ENCODE results near the gene BTRC. TPM values are rescaled to one million over a fixed set of nuclear protein-coding genes. Genes with fewer than 3 reads are reported as not detected.
A peak's percentile ranks its signal among the peaks of the same experiment; 100 is the strongest.

The BTRC gene
- total RNA-seq, 2 experiments from 2014 or later: 14.3 to 14.8 TPM

DNA sequence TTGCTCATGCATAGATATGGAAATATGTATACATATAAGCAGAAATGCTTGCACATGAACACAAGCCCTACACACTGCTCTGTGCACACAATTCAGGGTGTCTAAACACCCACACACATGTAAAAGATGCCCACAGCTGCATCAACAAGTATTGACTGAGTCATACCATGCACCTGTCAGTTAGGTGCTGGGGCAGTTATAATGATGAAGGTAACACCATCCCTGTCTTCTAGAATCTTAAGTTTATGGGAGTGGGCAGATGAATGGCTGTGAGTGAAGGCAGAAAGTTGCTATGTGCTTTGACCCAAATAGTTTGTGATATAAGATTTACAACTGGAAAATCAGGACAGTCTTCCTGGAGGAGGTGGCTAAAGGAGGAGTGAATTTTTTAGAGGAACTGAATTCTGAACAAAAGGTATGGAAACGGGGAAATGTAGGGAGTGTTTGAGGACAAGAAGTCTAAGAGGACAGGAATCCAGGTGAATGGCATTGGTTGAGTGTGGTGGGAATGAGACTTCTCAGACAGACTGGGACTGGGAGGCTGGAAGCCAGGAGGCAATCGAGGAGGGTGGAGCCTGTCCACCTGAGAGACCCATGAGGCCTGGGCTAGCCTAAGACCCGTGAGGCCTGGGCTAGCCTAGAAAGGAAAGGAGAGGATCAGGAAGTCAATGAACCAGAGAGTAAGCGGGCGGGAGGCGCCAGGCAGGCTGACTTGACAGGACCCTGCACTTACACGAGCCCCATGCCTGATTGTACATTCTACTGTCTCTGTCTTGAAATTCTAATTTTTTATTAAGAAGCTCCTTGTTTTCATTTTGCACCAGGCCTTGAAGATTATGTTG is 213.4 kb downstream of the BTRC start:
- no peaks in the 10 kb centered on the region for H3K36me3 Mint-ChIP-seq (ENCODE audit: low read depth)
- H3K27ac Mint-ChIP-seq: no peak overlapping the region
- no peak overlapping the region for H3K4me3 Mint-ChIP-seq
- peaks cover 18% of the 10 kb centered on the region for H3K4me1 Mint-ChIP-seq
- H3K9me3 Mint-ChIP-seq: no peaks in the 10 kb centered on the region
- H3K27me3 Mint-ChIP-seq: peaks cover 53% of the 10 kb centered on the region
- no peak for DNase-seq
- ChIA-PET CTCF (interaction anchor here (1.0 to 1.4 kb wide), 3 partner anchors 9 to 214 kb away, joined by 3 to 5 read pairs (median 3); no protein-coding TSS in a partner anchor), POLR2A (no interaction called here)

DNA sequence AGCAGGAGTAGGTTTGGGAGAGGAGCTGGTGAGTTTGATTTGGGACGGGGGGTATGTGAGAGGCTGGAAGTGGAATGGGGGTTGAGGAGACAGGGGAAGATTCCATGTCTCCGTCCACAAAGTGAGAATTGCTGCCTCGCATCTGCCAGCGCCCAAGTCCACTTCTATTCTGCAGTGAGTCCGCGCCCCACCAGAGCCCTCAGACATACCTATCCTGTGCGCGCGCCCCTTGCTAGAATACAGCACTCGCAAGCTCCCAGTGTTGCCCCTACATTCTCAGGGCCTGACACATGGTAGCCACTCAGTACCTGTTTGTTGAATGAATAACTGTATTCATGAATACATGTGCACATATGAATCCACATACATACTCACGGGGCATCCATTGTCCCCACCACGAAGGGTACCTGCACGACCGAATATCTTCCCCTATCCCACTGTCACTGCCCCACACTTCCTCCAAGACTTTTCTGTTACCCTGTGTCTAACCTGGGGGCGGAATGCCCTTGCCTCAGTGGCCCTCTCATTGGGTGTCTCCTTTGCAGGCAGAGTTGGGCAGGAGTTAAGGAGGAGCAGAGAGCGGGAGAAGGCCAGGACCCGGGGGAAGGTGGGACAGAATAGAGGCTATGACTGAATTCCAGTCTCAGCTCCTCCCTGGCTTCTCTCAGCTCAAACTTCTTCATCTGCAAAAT is 214.2 kb downstream of the BTRC start:
- ChIA-PET CTCF (interaction anchor here (1.0 to 1.4 kb wide), 3 partner anchors 8 to 213 kb away, joined by 3 to 5 read pairs (median 3); no protein-coding TSS in a partner anchor), POLR2A (no interaction called here)
- peaks cover 18% of the 10 kb centered on the region for H3K4me1 Mint-ChIP-seq
- no peaks in the 10 kb centered on the region for H3K36me3 Mint-ChIP-seq (ENCODE audit: low read depth)
- no peak overlapping the region for H3K4me3 Mint-ChIP-seq
- H3K9me3 Mint-ChIP-seq: no peaks in the 10 kb centered on the region
- no peak for DNase-seq
- no peak overlapping the region for H3K27ac Mint-ChIP-seq
- H3K27me3 Mint-ChIP-seq: peaks cover 53% of the 10 kb centered on the region

DNA sequence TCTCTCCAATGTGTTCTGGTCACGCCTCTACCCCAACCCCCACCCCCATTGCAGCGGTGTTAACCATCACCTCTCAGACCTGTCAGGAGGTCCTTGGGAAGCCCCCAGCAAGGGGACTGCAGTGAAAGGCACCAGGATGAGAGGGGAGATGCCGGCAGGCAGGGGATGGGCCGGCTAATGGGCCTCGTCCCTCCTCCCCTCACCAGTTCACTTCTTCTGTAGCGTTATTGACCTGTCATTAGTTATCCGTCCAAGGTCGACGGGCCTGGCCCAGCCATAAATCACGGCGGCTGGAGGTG is 215.3 kb downstream of the BTRC start:
- Mint-ChIP-seq H3K27me3 (peaks cover 47% of the 10 kb centered on the region), H3K4me3 (peak overlapping the region; percentile 73), H3K9me3 (no peaks in the 10 kb centered on the region), H3K36me3 (ENCODE audit: low read depth) (no peaks in the 10 kb centered on the region), H3K4me1 (peaks cover 18% of the 10 kb centered on the region), H3K27ac (no peak overlapping the region)
- ChIA-PET POLR2A (no interaction called here), CTCF (interaction anchor here (0.5 to 4.4 kb wide), 12 partner anchors 10 to 1600 kb away, joined by 3 to 21 read pairs (median 3); no protein-coding TSS in a partner anchor)
- DNase-seq: no peak

DNA sequence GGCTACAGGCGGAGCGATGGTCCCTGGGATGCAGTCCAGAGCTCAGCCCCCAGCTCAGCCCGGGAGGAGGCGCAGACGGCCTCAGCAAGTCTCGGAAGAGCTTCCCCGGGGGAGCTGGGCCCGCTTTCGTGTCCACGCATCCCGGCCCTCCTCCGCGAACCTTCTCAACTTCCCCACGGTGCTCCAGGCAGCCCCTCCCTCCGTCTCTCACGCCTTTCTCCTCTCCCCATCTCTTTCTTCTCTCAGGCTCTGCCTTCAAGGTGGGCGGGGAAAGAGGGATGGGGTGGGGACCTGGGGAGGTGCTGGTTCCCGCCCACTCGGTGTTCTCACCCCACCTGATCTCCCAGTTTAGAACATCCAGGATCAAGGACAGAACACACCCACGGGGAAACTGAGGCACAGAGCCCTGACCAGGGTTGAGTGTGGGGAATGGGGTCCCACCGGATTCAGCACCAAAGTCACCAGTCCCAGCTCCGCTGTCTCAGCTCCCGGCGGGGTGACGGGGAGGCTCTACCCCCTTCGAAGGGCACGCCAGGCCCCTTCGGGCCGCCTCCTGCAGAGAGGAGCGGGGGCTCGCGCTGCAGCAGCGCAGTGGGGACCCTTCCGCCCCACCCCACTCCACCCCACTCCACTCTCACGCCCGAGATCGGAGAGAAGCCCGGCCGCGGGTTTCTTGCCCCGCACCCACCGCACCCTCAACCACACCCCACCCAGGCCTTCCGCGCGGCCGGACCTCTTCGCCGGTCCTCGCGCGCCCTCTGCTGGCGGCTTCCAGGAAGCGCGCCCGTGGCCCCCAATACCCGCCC is 215.9 kb downstream of the BTRC start:
- ChIA-PET CTCF (interaction anchor here (0.5 to 4.4 kb wide), 14 partner anchors 11 to 1599 kb away, joined by 3 to 21 read pairs (median 3); no protein-coding TSS in a partner anchor), POLR2A (no interaction called here)
- H3K4me1 Mint-ChIP-seq: peaks cover 18% of the 10 kb centered on the region
- no peaks in the 10 kb centered on the region for H3K9me3 Mint-ChIP-seq
- DNase-seq: peak; percentile 82
- no peak overlapping the region for H3K27ac Mint-ChIP-seq
- H3K4me3 Mint-ChIP-seq: peak overlapping the region; percentile 73
- H3K36me3 Mint-ChIP-seq (ENCODE audit: low read depth): no peaks in the 10 kb centered on the region
- H3K27me3 Mint-ChIP-seq: peaks cover 45% of the 10 kb centered on the region

DNA sequence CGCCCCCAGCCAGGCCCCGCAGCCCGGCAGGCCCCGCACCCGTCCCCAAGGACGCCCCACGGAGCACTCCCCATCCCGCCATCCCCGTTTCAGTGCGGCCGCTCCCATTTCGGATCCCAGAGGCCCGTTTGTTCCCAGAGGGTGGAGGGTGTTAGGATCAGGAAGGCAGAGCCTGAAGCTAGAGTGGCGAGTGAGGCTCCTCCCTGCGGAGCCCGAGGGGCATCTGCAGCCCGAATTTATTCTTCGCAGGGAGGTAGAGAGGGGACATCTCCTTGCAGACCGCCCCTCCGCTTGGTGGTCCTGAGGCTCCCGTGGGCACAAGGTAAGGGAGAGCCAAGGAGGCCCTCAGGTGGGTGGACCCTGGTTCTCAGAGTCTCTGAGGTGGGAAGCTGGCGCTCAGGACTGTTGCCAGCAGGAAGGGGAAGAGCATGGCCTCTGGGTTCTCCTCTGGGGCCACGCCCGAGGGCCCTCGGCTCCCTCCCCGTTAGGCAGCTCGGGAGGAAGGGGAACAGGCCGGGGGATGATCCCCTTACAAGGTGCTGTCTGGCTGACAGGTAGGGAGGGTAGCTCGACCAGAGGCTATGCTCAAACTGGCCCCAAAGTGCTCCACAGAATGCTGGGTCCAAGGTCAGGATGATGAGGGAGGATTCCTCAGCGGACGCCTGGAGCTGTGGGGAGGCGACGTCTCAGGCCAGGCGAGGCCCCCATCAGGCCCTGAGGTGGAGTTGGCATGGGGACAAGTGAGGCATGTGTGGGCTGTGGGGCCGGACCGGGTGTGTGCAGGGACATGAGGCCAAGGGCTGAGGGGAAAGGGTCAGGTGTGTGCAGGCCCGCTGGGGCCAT is 216.7 kb downstream of the BTRC start:
- ChIA-PET CTCF (interaction anchor here (0.8 to 4.4 kb wide), 14 partner anchors 9 to 360 kb away, joined by 3 to 21 read pairs (median 4); no protein-coding TSS in a partner anchor), POLR2A (no interaction called here)
- DNase-seq: no peak
- Mint-ChIP-seq H3K4me1 (peaks cover 18% of the 10 kb centered on the region), H3K27me3 (peaks cover 37% of the 10 kb centered on the region), H3K36me3 (ENCODE audit: low read depth) (no peaks in the 10 kb centered on the region), H3K4me3 (peak overlapping the region; percentile 73), H3K27ac (no peak overlapping the region), H3K9me3 (no peaks in the 10 kb centered on the region)

DNA sequence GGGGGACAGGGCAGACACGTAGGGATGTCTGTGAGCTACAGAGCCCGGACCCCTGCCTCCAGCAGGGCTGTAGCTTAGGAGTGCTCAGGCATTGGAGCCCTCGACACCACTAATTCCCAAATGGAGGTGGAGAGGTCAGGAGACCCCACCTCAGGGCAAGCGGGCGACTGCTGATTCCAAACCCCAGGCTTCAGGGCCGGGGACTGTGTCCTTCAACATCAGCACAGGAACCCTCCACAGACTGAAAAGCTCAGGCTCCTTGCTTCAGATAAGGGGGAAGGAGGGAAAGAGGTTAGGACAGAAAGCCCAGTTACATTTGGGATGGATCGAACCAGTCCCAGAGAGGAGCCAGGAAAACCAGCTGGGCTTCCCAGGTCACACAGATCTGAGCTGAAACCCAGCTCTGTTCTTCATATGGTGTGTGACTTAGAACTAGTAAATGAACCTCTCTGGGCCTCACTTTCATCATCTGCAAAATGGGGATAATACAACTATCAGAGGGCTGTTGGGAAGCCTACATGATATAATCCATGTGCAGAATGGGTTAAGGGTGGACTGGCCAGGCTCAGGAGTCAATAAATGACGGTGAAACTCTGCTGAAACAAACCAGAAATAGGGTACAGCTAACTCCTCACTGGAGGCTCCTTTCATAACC is 217.4 kb downstream of the BTRC start:
- ChIA-PET POLR2A (no interaction called here), CTCF (interaction anchor here (0.8 to 4.4 kb wide), 9 partner anchors 10 to 310 kb away, joined by 3 to 21 read pairs (median 4); no protein-coding TSS in a partner anchor)
- no peaks in the 10 kb centered on the region for H3K36me3 Mint-ChIP-seq (ENCODE audit: low read depth)
- peak overlapping the region; percentile 73 for H3K4me3 Mint-ChIP-seq
- H3K27me3 Mint-ChIP-seq: peaks cover 30% of the 10 kb centered on the region
- DNase-seq: no peak
- H3K4me1 Mint-ChIP-seq: peaks cover 18% of the 10 kb centered on the region
- no peaks in the 10 kb centered on the region for H3K9me3 Mint-ChIP-seq
- H3K27ac Mint-ChIP-seq: no peak overlapping the region

DNA sequence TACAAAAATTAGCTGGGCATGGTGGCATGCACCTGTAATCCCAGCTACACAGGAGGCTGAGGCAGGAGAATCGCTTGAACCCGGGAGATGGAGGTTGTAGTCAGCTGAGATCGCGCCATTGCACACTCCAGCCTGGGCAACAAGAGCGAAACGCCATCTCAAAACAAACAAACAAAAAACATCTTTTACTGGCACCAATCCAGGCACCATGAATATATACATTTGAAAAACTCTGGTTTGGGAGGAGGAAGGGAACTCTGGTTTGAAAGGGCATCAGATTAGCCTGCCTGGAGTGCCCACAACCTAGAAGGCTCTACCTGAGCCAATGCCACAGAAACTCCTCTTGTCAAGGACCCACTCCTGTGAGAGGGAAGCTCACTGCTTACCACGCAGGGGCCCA is 218.2 kb downstream of the BTRC start:
- POLR2A ChIA-PET: no interaction called here
- no peaks in the 10 kb centered on the region for H3K36me3 Mint-ChIP-seq (ENCODE audit: low read depth)

DNA sequence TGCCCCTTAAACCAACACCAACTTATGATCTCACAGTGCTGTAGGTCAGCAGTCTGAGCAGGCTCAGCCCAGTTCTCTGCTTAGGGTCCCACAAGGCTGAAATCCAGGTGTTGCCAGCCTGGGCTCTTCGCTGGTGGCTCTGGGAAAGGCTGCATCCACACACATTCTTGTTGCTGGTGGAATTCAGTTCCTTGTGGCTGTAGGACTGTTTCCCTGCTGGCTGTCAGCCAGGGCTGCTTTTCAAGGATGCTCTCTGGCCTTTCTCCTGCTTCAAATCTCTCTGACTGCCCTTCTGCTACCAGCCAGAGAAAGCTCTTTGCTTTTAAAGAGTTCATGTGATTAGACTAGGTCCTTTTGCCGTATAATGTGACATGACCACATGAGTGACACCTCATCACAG is 218.8 kb downstream of the BTRC start:
- POLR2A ChIA-PET: no interaction called here

More for the DNA sequence above, 218.2 kb downstream of the BTRC start:
- Mint-ChIP-seq H3K4me1 (peaks cover 16% of the 10 kb centered on the region), H3K4me3 (no peak overlapping the region), H3K27ac (no peak overlapping the region), H3K27me3 (peaks cover 26% of the 10 kb centered on the region), H3K9me3 (no peaks in the 10 kb centered on the region)
- CTCF ChIA-PET: interaction anchor here (1.2 to 4.4 kb wide), 2 partner anchors 9 to 13 kb away, joined by 3 to 21 read pairs; no protein-coding TSS in a partner anchor
- no peak for DNase-seq

DNA sequence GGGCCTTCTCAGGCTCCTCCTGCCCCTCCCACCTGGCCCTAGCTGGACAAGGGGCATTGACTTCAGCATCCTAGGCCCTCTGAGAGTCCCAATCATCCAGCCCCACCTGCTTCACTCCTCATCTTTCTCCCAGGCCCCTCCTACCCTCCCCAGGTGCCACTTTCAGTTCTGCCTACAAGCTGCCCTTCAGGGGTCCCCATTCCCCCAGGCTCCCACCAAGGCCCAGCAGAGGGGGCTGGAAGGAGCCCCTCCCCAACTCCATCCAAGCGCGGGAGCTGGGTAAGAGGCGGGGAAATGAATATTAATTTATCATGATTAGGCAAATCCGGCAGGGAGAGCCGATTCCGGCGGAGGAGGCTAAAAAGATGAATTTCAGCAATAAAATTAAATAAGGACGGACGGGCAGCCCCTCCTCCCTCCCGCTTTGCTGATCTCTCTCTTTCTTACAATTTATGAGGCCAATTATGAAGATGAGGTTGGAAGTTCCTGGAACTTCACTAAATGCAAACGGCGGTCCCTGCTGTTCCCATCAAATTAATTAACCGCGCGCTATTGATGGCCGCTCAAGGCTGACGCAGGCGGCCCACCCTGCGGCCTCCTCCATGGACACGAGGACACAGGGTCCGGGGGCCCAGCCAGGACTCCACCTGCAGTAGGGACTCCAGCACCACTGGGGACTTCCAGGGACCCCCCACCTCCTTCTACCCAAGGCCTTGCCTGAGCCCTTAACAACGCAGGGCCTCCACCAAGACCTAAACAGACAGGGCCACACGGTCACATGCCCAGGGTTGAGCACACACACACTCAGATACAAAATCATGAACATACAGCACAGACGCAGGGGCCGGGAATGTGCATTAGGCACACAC is 220.2 kb downstream of the BTRC start:
- Mint-ChIP-seq H3K4me1 (peaks cover 16% of the 10 kb centered on the region), H3K27ac (no peak overlapping the region), H3K27me3 (peaks cover 8% of the 10 kb centered on the region), H3K4me3 (no peak overlapping the region), H3K36me3 (ENCODE audit: low read depth) (no peaks in the 10 kb centered on the region), H3K9me3 (no peaks in the 10 kb centered on the region)
- DNase-seq: no peak
- POLR2A ChIA-PET: no interaction called here
- CTCF ChIA-PET: interaction anchor here (1.5 kb wide), 1 partner anchor 12 kb away, joined by 3 read pairs; no protein-coding TSS in a partner anchor

More for the DNA sequence above, 218.8 kb downstream of the BTRC start:
- CTCF ChIA-PET: interaction anchor here (4.4 kb wide), 1 partner anchor 9 kb away, joined by 21 read pairs; no protein-coding TSS in a partner anchor
- H3K4me3 Mint-ChIP-seq: no peak overlapping the region
- no peak overlapping the region for H3K27ac Mint-ChIP-seq
- peaks cover 16% of the 10 kb centered on the region for H3K4me1 Mint-ChIP-seq
- DNase-seq: no peak
- H3K9me3 Mint-ChIP-seq: no peaks in the 10 kb centered on the region
- peaks cover 21% of the 10 kb centered on the region for H3K27me3 Mint-ChIP-seq
- H3K36me3 Mint-ChIP-seq (ENCODE audit: low read depth): no peaks in the 10 kb centered on the region

DNA sequence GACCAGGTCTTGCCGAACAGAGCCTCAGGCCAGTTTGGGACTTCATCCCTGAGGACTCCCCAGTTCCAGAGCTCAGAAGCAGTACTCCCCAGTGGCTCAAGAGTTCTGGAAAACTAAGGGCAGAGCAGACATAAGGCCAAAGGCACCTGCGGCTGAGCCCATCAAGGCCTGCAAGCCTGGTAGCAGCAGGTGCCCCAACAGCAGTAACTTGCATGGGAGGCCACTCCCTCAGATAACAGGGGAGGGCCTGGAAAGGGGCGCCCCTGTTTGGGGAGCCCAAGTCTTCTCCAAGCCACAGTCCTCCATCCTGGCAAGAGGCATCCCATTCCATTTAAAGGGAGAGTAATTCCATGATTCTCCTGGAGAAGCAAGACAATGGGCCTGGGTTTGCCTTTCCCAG is 221.1 kb downstream of the BTRC start:
- POLR2A ChIA-PET: no interaction called here
- no peak overlapping the region for H3K27ac Mint-ChIP-seq
- no peaks in the 10 kb centered on the region for H3K27me3 Mint-ChIP-seq
- peaks cover 6% of the 10 kb centered on the region for H3K4me1 Mint-ChIP-seq
- no peak overlapping the region for H3K4me3 Mint-ChIP-seq
- CTCF ChIA-PET: interaction anchor here (1.2 to 1.5 kb wide), 2 partner anchors 11 to 13 kb away, joined by 3 read pairs; no protein-coding TSS in a partner anchor
- DNase-seq: no peak
- no peaks in the 10 kb centered on the region for H3K36me3 Mint-ChIP-seq (ENCODE audit: low read depth)
- H3K9me3 Mint-ChIP-seq: no peaks in the 10 kb centered on the region

All from activated CD4-positive, alpha-beta T cell treated with anti-CD3 and anti-CD28 coated beads, Interleukin-2, amount 10 ng/mL, durations not matched to agents 7 days and 5 days (primary cell).